Liver (tissue), 9 donors: Measurements from ENCODE around the gene VENTX. TPM values are rescaled to one million over a fixed set of nuclear protein-coding genes. Genes with fewer than 3 reads are reported as not detected.

Experiments
- DNase-seq: peaks from one replicate; pipeline ENCODE4 v3.0.0-alpha.2; 2017; ENCODE audit warnings: low spot score
- H3K27ac ChIP-seq, 2 donors: one replicate each; pipeline ENCODE4 v1.7.0; 2013; ENCODE audit warnings: inconsistent platforms in 2 of 2, low read length in 2 of 2, control low read depth in 1 of 2, low read depth in 1 of 2, mild to moderate bottlenecking in 1 of 2
- H3K27me3 ChIP-seq, 4 donors: one replicate each; pipeline versions ENCODE4 v1.6.1 to v1.7.0; 2013; ENCODE audit warnings: low read length in 3 of 4, inconsistent platforms in 1 of 4, mild to moderate bottlenecking in 1 of 4, moderate library complexity in 1 of 4; ENCODE audit not compliant: control insufficient read depth in 4 of 4, insufficient read depth in 4 of 4
- H3K36me3 ChIP-seq, 4 donors: one replicate each; pipeline versions ENCODE4 v1.6.1 to v1.7.0; 2013; ENCODE audit warnings: low read length in 3 of 4, mild to moderate bottlenecking in 3 of 4, low read depth in 1 of 4, moderate library complexity in 1 of 4; ENCODE audit not compliant: control insufficient read depth in 4 of 4, insufficient read depth in 3 of 4
- H3K4me1 ChIP-seq, 4 donors: one replicate each; pipeline versions ENCODE4 v1.6.1 to v1.7.0; 2013; ENCODE audit warnings: low read length in 3 of 4, mild to moderate bottlenecking in 3 of 4, moderate library complexity in 1 of 4; ENCODE audit not compliant: control insufficient read depth in 4 of 4, insufficient read depth in 4 of 4
- H3K4me3 ChIP-seq, 3 donors: one replicate each; pipeline versions ENCODE4 v1.6.1 to v1.7.0; 2013; ENCODE audit warnings: low read length in 3 of 3, control low read depth in 1 of 3, low read depth in 1 of 3, mild to moderate bottlenecking in 1 of 3
- H3K9ac ChIP-seq, 2 donors: one replicate each; pipeline ENCODE4 v1.7.0; 2013; ENCODE audit warnings: low read length in 2 of 2, mild to moderate bottlenecking in 2 of 2, moderate library complexity in 2 of 2, control low read depth in 1 of 2, low read depth in 1 of 2
- H3K9me3 ChIP-seq, 4 donors: one replicate each; pipeline versions ENCODE4 v1.6.1 to v1.7.0; 2013; ENCODE audit warnings: low read length in 3 of 4; ENCODE audit not compliant: control insufficient read depth in 4 of 4
- ATF3 ChIP-seq: IDR thresholded peaks from 2 replicates; pipeline ENCODE4 v1.6.1; 2016; ENCODE audit warnings: antibody characterized with exemption
- CTCF ChIP-seq: fragments of 150-350 bp; IDR thresholded peaks from 2 replicates; pipeline ENCODE4 v1.5.1; 2017; ENCODE audit warnings: improper control_type of control experiment, low read depth, low read length; ENCODE audit not compliant: missing input control
- EGR1 ChIP-seq, 2 donors: IDR thresholded peaks; 2 replicates each; pipeline ENCODE4 v1.6.1; 2016 to 2018; ENCODE audit warnings: antibody characterized with exemption in 2 of 2, low read depth in 2 of 2
- FOXA1 ChIP-seq: IDR thresholded peaks from 2 replicates; pipeline ENCODE4 v1.6.1; 2016; ENCODE audit warnings: antibody characterized with exemption
- FOXA2 ChIP-seq: IDR thresholded peaks from 2 replicates; pipeline ENCODE4 v1.6.1; 2016; ENCODE audit warnings: antibody characterized with exemption
- GABPA ChIP-seq, 2 donors: IDR thresholded peaks in 1 of 2; conservative IDR thresholded peaks in 1 of 2; 2 replicates each; pipeline ENCODE4 v1.6.1; 2016; ENCODE audit warnings: antibody characterized with exemption in 2 of 2, mild to moderate bottlenecking in 1 of 2, moderate library complexity in 1 of 2
- HNF4A ChIP-seq, 2 donors: conservative IDR thresholded peaks; 2 replicates each; pipeline ENCODE4 v1.6.1; 2016; ENCODE audit warnings: antibody characterized with exemption in 2 of 2, mild to moderate bottlenecking in 2 of 2
- HNF4G ChIP-seq: IDR thresholded peaks from 2 replicates; pipeline ENCODE4 v1.6.1; 2016; ENCODE audit warnings: antibody characterized with exemption
- JUND ChIP-seq, 2 donors: IDR thresholded peaks; 2 replicates each; pipeline ENCODE4 v1.6.1; 2016; ENCODE audit warnings: antibody characterized with exemption in 2 of 2
- NR2F2 ChIP-seq: IDR thresholded peaks from 2 replicates; pipeline ENCODE4 v1.6.1; 2016; ENCODE audit warnings: antibody characterized with exemption
- RAD21 ChIP-seq, 2 donors: IDR thresholded peaks; 2 replicates each; pipeline ENCODE4 v1.6.1; 2016; ENCODE audit warnings: antibody characterized with exemption in 2 of 2, mild to moderate bottlenecking in 2 of 2
- REST ChIP-seq: IDR thresholded peaks from 2 replicates; pipeline ENCODE4 v1.6.1; 2016; ENCODE audit warnings: antibody characterized with exemption, mild to moderate bottlenecking
- RXRA ChIP-seq, 2 donors: IDR thresholded peaks; 2 replicates each; pipeline ENCODE4 v1.6.1; 2017 to 2018; ENCODE audit warnings: antibody characterized with exemption in 2 of 2, mild to moderate bottlenecking in 1 of 2
- SP1 ChIP-seq: IDR thresholded peaks from 2 replicates; pipeline ENCODE4 v1.6.1; 2018; ENCODE audit warnings: antibody characterized with exemption, mild to moderate bottlenecking
- YY1 ChIP-seq: IDR thresholded peaks from 2 replicates; pipeline ENCODE4 v1.6.1; 2016; ENCODE audit warnings: antibody characterized with exemption, mild to moderate bottlenecking
- ZBTB33 ChIP-seq: IDR thresholded peaks from 2 replicates; pipeline ENCODE4 v1.6.1; 2016; ENCODE audit warnings: antibody characterized with exemption
- WGBS: extraction: QIAGEN DNeasy Blood & Tissue Kit; methylation state at CpG from one replicate; pipeline ENCODE4 v1.1.7; 2013; 5-methylcytosine and 5-hydroxymethylcytosine counted together
- polyA plus RNA-seq, 2 donors: library from polyadenylated mRNA; stranded (reverse) in 1 of 2; unstranded in 1 of 2; fragments of 200-250 nt in 1 of 2; fragments of >200 nt in 1 of 2; fragmentation: Nextera tagmentation in 1 of 2; extraction: Ambion mirVana in 1 of 2; gene quantifications; one replicate each; pipeline versions ENCODE4 v1.2.1 to v1.2.3, GENCODE V29; 2013 to 2015
- total RNA-seq, 2 donors: library from RNA; depleted of rRNA; stranded (reverse); fragments of >200 nt; gene quantifications; one replicate each; pipeline ENCODE4 v1.2.3, GENCODE V29; 2014
- TF ChIP-seq, protein P1 (sequence below): IDR thresholded peaks from 2 replicates; pipeline ENCODE4 v1.6.1; 2016; ENCODE audit warnings: antibody characterized with exemption
- donor health status: healthy.
- donor health status: healthy.
- donor health status: healthy.
- donor health status: healthy.
- donor health status: healthy.

Gene VENTX
- total and polyA plus RNA-seq, 4 donors: 0.05 to 0.25 (median 0.09) TPM

GRCh38 chr10:133230044-133230361 lies 7.7 kb upstream of the VENTX start, which contains the start of gene UTF1:
UTF1 (plus strand) TSS chr10:133230217; CDS start chr10:133230289, 72 bp downstream.
- peaks cover 0 to 5% (median 2%) of the 10 kb centered on the region in 4 donors for H3K4me1 ChIP-seq
- no peak for DNase-seq
- peak within 1 kb of the TSS in 1 of 3 donors; percentile 17 for H3K4me3 ChIP-seq
- H3K27ac ChIP-seq: no peak within 1 kb of the TSS
- H3K9me3 ChIP-seq: no peaks in the 10 kb centered on the region
- no peaks in the 10 kb centered on the region for H3K36me3 ChIP-seq
- no peak within 1 kb of the TSS for H3K9ac ChIP-seq
- WGBS: 3% methylated on average over 49 of the region's 49 CpGs
- H3K27me3 ChIP-seq: peaks cover 3 to 21% (median 5%) of the 10 kb centered on the region in 4 donors
- TF ChIP-seq HNF4A (conservative IDR thresholded peaks at IDR 0.05) (no peak), HNF4G (no peak), JUND (IDR thresholded peaks at IDR 0.05) (no peak), FOXA2 (no peak), GABPA (IDR thresholded peaks at IDR 0.05 in 1 of 2, conservative IDR thresholded peaks at IDR 0.05 in 1 of 2) (no peak), RAD21 (IDR thresholded peaks at IDR 0.05) (no peak), FOXA1 (no peak), RXRA (IDR thresholded peaks at IDR 0.05) (no peak), EGR1 (IDR thresholded peaks at IDR 0.05; ENCODE audit: low read depth in 2 of 2) (no peak), ATF3 (no peak), ZBTB33 (no peak), NR2F2 (no peak)
- TF ChIP-seq, protein P1, sequence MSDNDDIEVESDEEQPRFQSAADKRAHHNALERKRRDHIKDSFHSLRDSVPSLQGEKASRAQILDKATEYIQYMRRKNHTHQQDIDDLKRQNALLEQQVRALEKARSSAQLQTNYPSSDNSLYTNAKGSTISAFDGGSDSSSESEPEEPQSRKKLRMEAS: no peak

DNA sequence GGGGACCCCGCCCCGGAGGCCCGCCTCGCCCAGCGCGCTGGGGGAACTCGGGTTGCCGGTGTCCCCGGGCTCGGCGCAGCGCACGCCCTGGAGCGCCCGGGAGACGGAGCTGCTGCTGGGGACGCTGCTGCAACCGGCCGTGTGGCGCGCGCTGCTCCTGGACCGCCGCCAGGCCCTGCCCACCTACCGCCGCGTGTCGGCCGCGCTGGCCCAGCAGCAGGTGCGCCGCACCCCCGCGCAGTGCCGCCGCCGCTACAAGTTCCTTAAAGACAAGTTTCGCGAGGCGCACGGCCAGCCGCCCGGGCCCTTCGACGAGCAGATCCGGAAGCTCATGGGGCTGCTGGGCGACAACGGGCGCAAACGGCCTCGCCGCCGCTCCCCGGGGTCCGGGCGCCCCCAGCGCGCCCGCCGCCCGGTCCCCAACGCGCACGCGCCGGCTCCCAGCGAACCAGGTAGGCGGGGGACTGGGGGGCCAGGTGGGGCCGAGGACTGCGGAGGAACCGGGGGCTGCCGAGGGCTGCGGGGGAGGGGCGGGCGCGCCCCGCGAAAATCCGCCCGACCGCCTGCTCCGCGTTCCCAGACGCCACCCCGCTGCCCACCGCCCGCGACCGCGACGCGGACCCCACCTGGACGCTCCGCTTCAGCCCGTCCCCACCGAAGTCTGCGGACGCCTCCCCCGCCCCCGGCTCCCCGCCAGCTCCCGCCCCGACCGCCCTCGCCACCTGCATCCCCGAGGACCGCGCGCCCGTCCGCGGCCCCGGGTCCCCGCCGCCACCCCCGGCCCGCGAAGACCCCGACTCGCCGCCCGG lies 7.1 kb upstream of the VENTX start:
- H3K27me3 ChIP-seq: peaks cover 3 to 21% (median 5%) of the 10 kb centered on the region in 4 donors
- H3K36me3 ChIP-seq: no peaks in the 10 kb centered on the region
- TF ChIP-seq, protein P1: no peak
- TF ChIP-seq RXRA (IDR thresholded peaks at IDR 0.05) (no peak), CTCF (no peak), FOXA1 (no peak), HNF4G (no peak), ATF3 (no peak), REST (no peak), YY1 (no peak), JUND (IDR thresholded peaks at IDR 0.05) (no peak), FOXA2 (no peak), SP1 (no peak), EGR1 (IDR thresholded peaks at IDR 0.05; ENCODE audit: low read depth in 2 of 2) (no peak), NR2F2 (no peak), ZBTB33 (no peak)

More for the DNA sequence above, 7.1 kb upstream of the VENTX start:
- peak overlapping the region in 1 of 3 donors; percentile 17 for H3K4me3 ChIP-seq
- DNase-seq: no peak
- no peaks in the 10 kb centered on the region for H3K9me3 ChIP-seq
- WGBS: 5% methylated on average over 122 of the region's 122 CpGs
- no peak overlapping the region for H3K9ac ChIP-seq
- H3K27ac ChIP-seq: no peak overlapping the region
- H3K4me1 ChIP-seq: peaks cover 0 to 5% (median 2%) of the 10 kb centered on the region in 4 donors
